NCI-H2029 treated with DMSO at 0.1 percent for 48 hours (cell line): ENCODE measurements around the gene JMJD8.

ENCODE experiments used
- DNase-seq: peaks from one replicate; lab custom pipeline; 2025; lab: John Stamatoyannopoulos, UW

Gene JMJD8

GRCh38 chr16:675884-676564 lies 8.1 kb downstream of the JMJD8 start:
- no peak for DNase-seq

GRCh38 chr16:674968-675883 lies 8.9 kb downstream of the JMJD8 start, which contains the start of gene RHBDL1:
Gene RHBDL1, plus strand, starts transcription at chr16:675671. Its CDS starts 120 bp downstream, at chr16:675791.
- no peak for DNase-seq

GRCh38 chr16:674214-674881 lies 9.8 kb downstream of the JMJD8 start:
- DNase-seq: no peak

GRCh38 chr16:673399-673991 lies 10.6 kb downstream of the JMJD8 start:
- DNase-seq: no peak

GRCh38 chr16:672851-673250 lies 11.3 kb downstream of the JMJD8 start:
- DNase-seq: no peak

GRCh38 chr16:672371-672770 lies 11.8 kb downstream of the JMJD8 start:
- no peak for DNase-seq

GRCh38 chr16:671353-672131 lies 12.6 kb downstream of the JMJD8 start:
- no peak for DNase-seq

- DNase-seq: no peak
These were observed 13.4 kb downstream of the JMJD8 start for GRCh38 chr16:670485-671352.

GRCh38 chr16:669666-670065 lies 14.5 kb downstream of the JMJD8 start:
- no peak for DNase-seq

GRCh38 chr16:668519-669171 lies 15.5 kb downstream of the JMJD8 start:
- DNase-seq: no peak

- DNase-seq: peak; percentile 34
These were observed 16.2 kb downstream of the JMJD8 start, which contains the start of gene RHOT2 for GRCh38 chr16:667780-668518. Gene RHOT2, plus strand, starts transcription at chr16:668132. Its CDS starts 68 bp downstream, at chr16:668200.

GRCh38 chr16:667113-667779 lies 16.9 kb downstream of the JMJD8 start:
- no peak for DNase-seq

GRCh38 chr16:666572-666971 lies 17.6 kb downstream of the JMJD8 start:
- no peak for DNase-seq

- no peak for DNase-seq
These were observed 21.5 kb downstream of the JMJD8 start for GRCh38 chr16:662597-662996.

GRCh38 chr16:662095-662494 lies 22.0 kb downstream of the JMJD8 start:
- DNase-seq: no peak

GRCh38 chr16:661184-661821 lies 22.8 kb downstream of the JMJD8 start:
- DNase-seq: no peak

- DNase-seq: peak; percentile 48
These were observed 23.5 kb downstream of the JMJD8 start for GRCh38 chr16:660459-661183.
